ENCODE measurements around the gene CTNND2. TPM values are rescaled to one million over a fixed set of nuclear protein-coding genes. Genes with fewer than 3 reads are reported as not detected.
"Not testable (repeated sequence)": the region's sequence is repeated elsewhere in the genome, so short reads cannot be mapped to it uniquely, and the experiment has no call there.

The CTNND2 gene
- total RNA-seq, 1 donor from 2014 or later: 6.9 TPM

DNA sequence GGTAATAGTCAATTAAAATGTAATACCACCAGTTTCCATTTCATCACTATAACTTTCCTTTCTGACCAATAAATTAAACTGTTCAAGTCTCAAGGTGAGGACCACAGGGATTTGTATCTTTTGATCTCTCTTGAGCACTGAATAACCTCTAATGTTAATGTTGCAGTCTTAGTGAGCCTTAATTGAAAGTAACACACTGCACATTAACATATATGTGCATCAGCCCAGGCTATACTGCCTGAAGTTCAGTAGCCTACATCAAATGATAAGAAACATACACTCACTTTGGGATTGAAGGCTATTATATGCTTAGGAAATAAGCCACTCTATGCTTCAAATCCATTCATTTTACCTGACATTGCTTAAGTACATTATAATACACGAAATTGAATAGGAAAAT is 832.2 kb downstream of the CTNND2 start:
- Histone ChIP-seq H3K27me3 (no peaks in the 10 kb centered on the region), H3K4me3 (no peak overlapping the region), H3K27ac (no peak overlapping the region), H3K4me1 (no peaks in the 10 kb centered on the region), H3K36me3 (no peaks in the 10 kb centered on the region), H3K9me3 (no peaks in the 10 kb centered on the region)
- ATAC-seq: no peak
- DNase-seq: no peak
- intact Hi-C loops (cut with DNase I): no loop called here
- TF ChIP-seq, protein P1, sequence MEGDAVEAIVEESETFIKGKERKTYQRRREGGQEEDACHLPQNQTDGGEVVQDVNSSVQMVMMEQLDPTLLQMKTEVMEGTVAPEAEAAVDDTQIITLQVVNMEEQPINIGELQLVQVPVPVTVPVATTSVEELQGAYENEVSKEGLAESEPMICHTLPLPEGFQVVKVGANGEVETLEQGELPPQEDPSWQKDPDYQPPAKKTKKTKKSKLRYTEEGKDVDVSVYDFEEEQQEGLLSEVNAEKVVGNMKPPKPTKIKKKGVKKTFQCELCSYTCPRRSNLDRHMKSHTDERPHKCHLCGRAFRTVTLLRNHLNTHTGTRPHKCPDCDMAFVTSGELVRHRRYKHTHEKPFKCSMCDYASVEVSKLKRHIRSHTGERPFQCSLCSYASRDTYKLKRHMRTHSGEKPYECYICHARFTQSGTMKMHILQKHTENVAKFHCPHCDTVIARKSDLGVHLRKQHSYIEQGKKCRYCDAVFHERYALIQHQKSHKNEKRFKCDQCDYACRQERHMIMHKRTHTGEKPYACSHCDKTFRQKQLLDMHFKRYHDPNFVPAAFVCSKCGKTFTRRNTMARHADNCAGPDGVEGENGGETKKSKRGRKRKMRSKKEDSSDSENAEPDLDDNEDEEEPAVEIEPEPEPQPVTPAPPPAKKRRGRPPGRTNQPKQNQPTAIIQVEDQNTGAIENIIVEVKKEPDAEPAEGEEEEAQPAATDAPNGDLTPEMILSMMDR (IDR thresholded peaks at IDR 0.05): no peak

DNA sequence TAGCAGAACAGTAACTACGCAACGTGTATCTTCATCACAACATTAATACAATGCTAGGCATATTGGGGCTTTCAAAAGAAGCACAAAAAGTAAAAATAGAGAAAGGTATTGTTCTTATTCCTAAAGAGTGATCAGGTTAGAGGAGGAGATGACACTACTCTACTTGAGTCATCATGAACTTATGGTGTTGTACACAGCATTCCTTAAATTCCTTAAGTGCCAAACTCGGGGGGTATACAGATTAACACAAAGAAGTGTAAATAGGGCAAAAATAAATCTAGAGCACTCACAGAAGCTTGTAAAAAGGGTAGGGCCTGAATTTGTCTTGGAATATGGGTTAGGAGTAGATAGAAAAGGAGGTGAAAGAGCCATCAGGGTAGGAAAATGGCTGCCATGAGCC is 835.2 kb downstream of the CTNND2 start:
- Histone ChIP-seq H3K4me3 (no peak overlapping the region), H3K27ac (no peak overlapping the region), H3K36me3 (no peaks in the 10 kb centered on the region), H3K9me3 (no peaks in the 10 kb centered on the region), H3K27me3 (no peaks in the 10 kb centered on the region), H3K4me1 (no peaks in the 10 kb centered on the region)
- ATAC-seq: no peak
- TF ChIP-seq, protein P1 (IDR thresholded peaks at IDR 0.05): no peak
- intact Hi-C loops (cut with DNase I): no loop called here
- DNase-seq: no peak

DNA sequence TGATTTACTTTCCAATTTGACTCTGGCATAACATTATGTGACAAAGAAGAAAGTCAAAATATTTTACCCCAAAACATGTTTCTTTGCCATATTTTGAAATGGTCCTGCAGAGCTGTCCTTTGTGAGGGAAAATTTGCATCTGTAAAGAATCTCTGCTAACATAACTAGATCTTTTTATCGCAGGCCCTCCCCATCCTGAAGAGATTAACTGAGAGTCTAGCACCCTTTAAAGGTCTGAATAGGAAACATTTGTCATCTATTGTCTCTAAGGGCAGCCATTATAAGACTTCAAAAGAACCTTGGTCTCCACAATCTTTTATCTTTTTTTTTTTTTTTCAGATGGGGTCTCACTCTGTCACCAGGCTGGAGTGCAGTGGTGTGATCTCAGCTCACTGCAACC is 838.5 kb downstream of the CTNND2 start:
- H3K27me3 ChIP-seq; H3K4me3 ChIP-seq; H3K27ac ChIP-seq; DNase-seq; H3K4me1 ChIP-seq; intact Hi-C loops (cut with DNase I); H3K9me3 ChIP-seq; ATAC-seq; H3K36me3 ChIP-seq: not testable (repeated sequence)

DNA sequence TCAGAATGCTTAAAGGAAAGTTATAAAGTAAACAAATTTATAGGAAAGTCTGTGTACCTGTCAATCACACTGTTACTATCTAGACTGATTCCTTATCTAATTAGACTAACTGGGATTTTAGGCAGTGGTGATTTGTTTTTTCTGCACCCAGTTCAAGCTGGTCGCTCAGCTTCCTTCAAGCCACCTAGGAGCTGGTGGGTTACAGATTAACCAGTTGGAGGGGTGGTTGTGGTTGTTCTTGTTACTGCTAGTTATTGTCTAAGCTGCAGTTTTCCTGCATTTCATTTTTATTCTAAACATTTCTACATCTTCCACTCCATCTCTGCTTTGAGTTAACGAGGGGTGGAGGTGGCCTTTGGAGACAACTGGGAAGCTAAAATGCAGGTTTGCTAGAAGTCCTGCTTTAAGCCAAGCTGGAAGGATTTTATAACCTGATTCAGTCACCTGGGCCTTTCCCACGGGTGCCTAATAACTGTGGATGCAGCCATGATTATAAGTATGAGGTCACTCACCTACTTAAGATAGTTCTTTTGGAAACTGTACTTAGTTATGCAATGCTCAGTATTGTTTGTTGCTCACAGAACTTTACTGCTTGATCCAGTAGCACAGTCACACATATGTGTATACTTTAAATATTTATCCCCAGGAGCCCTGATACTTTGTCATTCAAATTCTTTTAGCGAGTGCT is 839.3 kb downstream of the CTNND2 start:
- intact Hi-C loops (cut with DNase I): no loop called here
- no peak overlapping the region for H3K27ac ChIP-seq
- ATAC-seq (no peak), DNase-seq (no peak)
- H3K4me3 ChIP-seq: no peak overlapping the region
- no peaks in the 10 kb centered on the region for H3K4me1 ChIP-seq
- H3K9me3 ChIP-seq: no peaks in the 10 kb centered on the region
- TF ChIP-seq, protein P1 (IDR thresholded peaks at IDR 0.05): no peak
- H3K36me3 ChIP-seq: no peaks in the 10 kb centered on the region
- H3K27me3 ChIP-seq: no peaks in the 10 kb centered on the region

DNA sequence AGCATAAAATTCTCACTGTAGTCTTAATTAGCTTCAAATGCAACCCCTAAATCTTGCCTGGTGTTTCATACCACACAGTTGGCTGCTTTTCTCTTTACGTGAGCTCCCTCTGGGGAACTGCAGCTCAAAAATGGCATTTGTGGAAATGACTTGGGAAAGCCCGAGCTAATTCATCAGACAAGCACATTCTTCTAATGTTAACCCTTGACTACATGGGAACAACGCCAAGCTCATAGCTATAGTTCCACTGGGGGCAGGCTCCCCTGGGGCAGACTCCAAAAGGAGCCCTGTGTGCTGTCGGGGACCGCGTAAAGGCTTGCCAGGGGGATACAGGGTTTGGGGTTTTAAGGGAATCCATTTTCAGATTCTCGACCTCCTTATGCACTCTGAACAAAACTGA is 841.8 kb downstream of the CTNND2 start:
- Histone ChIP-seq H3K27ac (no peak overlapping the region), H3K4me1 (no peaks in the 10 kb centered on the region), H3K9me3 (no peaks in the 10 kb centered on the region), H3K36me3 (no peaks in the 10 kb centered on the region), H3K4me3 (no peak overlapping the region), H3K27me3 (no peaks in the 10 kb centered on the region)
- TF ChIP-seq, protein P1 (IDR thresholded peaks at IDR 0.05): no peak
- ATAC-seq: no peak
- DNase-seq: no peak
- intact Hi-C loops (cut with DNase I): no loop called here

DNA sequence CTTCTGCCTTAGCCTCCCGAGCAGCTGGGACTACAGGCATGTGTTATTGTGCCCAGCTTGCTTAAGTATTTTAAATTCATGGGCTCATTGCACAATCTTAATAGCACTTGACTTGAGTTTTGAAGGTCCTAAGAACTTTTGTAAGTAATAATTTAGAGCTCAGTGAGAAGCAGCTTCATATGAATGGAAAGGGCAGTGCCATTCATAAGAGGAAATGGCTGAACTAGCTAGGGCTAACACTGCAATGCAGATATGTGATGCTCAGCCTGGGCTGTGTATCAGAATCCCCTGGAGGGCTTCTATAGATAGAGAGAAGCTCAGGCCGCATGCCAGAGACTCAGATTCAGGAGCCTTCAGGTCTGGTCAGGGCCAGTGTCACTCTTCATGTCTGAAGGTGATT is 847.7 kb downstream of the CTNND2 start:
- intact Hi-C loops (cut with DNase I): no loop called here
- ATAC-seq (peak; percentile 45), DNase-seq (no peak)
- Histone ChIP-seq H3K9me3 (no peaks in the 10 kb centered on the region), H3K27me3 (no peaks in the 10 kb centered on the region), H3K27ac (no peak overlapping the region), H3K4me1 (no peaks in the 10 kb centered on the region), H3K4me3 (no peak overlapping the region), H3K36me3 (no peaks in the 10 kb centered on the region)
- TF ChIP-seq, protein P1 (IDR thresholded peaks at IDR 0.05): no peak
